GM19467 (cell line): ENCODE results near the gene PTPRK.
"Not testable (repeated sequence)": the region's sequence is repeated elsewhere in the genome, so short reads cannot be mapped to it uniquely, and the experiment has no call there.

ENCODE experiments used
- ATAC-seq: cut with Tn5 transposase; IDR thresholded peaks from one replicate; pipeline ENCODE4 v1.9.1; 2021; ENCODE audit warnings: mild to moderate bottlenecking, moderate library complexity; ENCODE audit not compliant: unreplicated experiment

Gene PTPRK

DNA sequence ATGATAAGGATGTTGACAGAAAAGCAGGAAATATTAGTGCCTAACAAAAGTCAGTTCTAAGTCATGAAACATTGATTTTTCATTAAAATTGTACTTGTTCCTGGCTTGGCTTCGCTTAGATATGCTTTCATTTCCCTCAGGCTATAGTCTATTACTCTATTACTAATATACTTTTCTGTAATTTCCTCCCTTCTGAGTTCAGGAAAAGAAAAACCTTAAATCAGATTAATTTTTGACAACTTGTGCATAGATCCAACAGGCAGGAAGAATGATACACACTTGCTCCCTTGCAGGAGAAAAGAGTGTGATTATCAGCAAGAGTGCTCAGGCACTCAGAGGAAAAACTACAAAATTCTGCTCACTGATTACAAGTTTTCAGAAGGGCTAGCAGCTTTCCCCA is 474.4 kb downstream of the PTPRK start:
- no peak for ATAC-seq

DNA sequence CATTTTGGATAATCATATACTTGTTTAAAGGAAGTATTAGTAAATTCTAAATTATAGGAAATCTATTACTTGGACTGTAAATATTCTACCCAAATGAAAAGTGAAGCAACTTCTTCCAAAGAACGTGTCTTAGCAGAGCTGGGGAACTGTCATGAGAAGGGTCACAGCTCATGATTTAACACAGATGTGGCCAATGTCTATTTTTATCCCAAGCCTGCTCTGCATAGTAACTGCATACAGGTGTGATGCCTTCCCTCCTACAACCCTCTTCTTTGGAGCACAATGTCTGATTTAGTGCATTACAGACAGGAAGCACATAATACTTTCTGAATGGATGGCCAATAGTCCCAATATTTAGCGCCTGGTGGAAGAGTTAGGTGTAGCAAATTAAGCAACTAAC is 480.9 kb downstream of the PTPRK start:
- no peak for ATAC-seq

DNA sequence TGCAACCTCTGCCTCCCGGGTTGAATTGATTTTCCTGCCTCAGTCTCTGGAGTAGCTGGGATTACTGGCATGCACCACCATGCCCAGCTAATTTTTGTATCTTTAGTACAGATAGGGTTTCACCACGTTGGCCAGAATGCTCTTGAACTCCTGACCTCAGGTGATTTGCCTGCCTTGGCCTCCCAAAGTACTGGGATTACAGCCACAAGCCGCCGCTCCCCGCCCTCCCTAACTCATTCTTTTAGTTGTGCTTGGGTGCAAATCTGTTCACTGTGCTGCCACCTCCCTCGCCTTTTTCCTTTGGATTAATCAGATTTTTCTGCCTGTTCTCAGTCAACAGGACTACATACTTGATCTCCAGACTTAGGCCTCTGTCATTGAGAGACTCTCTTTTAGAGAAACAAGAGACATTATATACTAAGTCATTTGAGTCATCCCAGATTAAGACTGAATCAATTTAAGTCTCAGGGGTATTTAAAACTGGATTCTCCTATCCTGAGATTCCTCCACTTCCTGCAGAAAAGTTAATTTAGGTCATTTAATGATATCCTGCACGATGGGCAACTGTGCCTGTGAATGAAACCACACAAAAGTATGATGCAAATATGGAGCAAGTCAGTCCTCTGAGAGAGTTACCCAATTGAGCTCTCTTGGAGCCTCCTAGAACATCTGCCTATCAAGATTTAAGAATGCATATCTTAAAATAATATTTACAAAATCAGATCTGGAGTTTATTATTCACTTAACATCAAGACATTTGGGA is 483.4 kb downstream of the PTPRK start:
- no peak for ATAC-seq

DNA sequence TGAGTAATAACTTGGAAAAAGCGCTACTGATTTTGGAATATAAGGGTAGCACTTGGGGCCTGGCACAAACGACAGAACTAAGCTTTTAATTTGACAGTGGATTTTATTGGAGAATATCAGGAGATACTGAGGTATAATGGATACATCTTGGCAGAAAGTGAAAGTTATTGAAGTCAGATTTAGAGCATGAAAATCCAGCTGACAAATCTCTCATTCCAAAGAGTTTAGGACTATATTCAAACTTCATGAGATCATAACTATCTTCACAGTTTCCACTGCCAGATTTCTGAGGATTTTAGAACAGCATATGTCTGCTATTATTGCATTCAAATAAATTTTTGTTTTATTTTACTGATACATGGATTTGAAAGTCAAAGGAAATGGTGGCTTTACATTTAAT is 487.2 kb downstream of the PTPRK start:
- no peak for ATAC-seq

DNA sequence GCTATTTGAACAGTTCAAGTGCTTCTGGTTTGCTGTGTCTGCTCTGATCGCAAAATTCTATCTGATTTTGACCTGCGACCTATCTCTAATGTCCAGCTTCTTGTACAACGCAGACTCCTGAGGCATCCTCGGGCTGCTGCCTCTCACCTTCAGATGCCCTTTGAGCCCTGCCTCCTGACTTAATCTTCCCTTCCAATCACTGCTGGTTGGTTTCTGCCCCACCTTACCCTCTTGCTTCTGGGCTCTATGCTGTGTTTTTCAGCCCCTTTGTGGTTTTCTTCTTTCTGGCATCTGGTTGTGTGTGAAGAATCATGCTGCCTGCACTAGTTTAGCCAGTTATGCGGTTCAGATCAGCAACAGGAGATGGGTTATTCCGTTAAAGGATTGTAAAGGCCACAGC is 488.4 kb downstream of the PTPRK start:
- ATAC-seq: no peak

DNA sequence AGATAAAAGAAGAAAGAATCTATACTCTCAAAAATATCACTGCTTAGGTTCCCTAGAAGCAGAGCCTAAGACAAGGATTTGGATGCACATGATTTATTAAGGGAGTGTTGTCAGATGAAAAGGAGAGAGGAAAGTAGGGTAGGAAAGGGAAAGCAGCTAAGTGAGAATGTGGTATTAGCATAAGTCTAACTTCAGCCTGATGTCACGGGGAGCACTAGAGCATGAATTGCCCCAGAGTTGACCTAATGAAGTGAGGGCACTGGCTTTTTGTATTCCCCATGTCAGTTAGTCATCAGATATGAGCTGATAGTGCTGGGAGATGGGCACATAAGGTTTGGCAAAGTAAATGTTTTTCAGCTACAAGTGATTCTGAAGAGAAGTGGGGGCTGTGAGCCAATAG is 490.6 kb downstream of the PTPRK start:
- ATAC-seq: no peak

DNA sequence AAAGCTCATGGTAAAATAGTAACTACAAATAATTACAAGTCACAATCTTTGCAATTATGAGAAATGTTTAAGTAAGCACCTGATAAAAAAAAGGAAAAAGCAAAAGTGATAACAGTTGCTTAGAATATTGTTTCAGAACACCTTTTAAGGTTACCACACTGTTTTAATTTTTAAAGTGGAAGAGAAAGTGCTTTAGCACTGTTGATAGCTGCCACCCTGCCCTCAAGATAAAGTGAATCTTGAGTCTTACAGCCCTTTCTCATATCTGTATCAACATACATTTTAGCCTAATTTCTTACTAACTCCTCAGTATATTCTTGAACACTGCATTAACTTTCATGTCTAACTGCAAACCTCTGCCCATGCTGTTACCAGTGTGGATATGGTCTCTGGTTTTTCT is 492.2 kb downstream of the PTPRK start:
- ATAC-seq: no peak

DNA sequence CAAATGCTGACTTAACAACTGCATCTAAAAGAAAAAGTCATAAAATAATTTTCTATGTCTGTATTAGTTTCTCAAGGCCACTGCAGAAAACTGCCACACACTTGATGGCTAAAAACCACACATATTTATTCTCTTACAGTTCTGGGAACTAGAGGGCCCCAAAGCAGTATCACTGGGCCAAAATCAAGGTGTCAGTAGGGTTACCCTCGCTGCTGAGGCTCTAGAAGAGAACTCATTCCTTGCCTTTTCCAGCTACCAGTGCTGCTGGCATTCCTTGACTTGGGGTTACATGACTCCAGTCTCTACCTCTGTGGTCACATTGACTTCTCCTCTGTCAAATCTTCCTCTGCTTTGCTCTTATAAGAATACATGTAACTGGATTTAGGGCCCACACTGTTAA is 494.9 kb downstream of the PTPRK start:
- ATAC-seq: no peak

DNA sequence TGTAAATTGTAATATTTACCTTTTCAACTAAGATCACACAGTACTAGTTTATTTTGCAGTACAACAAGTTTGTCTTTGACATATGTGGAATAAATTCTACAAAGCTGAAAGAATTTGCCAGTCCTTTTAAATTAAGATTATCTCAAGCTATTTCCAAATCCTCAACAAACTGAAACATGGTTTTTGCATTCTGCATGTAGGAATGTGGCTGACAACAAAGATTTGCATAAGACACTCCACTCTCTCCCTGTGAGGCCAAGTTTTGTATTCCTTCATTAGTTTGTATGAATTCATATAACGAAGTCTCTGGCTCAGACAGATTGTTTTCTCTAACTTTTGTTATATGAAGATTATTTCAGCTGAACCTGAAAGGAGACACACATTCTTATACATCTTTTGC is 495.4 kb downstream of the PTPRK start:
- no peak for ATAC-seq

DNA sequence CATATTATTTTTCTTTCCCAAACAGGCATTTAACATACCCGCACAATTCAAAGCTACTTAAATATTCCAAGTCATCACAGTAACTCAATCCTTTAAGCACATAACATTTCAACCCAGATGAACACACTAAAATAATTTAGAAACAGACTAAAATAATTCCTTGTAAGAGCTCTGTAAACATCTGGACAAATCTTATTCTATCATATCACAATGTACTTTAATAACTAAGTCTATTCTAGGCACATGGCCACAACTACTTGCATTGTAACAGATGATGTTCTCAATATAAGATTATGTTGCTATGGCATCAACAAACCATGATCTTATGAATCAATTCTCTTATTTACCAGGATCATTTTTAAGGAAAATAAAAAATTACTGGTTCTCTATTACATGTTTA is 496.4 kb downstream of the PTPRK start:
- no peak for ATAC-seq

DNA sequence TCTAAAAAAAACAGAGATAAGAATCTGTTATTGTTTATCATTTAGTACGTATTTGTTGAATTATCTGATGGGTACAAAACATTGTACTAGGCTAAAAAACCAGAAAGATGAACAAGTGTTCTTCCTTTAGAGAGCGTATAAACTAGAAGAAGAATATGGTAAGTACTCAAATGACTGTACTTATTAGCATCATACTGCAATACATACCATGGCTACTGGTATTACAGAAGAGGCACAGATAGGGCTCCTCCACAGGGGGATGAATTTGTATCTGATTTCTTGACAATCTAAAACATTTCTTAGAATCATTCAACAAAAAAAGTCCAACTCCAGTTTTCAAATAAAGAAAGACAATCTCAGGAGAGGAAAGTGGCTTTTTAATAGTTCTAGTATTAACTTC is 501.6 kb downstream of the PTPRK start:
- ATAC-seq: no peak

DNA sequence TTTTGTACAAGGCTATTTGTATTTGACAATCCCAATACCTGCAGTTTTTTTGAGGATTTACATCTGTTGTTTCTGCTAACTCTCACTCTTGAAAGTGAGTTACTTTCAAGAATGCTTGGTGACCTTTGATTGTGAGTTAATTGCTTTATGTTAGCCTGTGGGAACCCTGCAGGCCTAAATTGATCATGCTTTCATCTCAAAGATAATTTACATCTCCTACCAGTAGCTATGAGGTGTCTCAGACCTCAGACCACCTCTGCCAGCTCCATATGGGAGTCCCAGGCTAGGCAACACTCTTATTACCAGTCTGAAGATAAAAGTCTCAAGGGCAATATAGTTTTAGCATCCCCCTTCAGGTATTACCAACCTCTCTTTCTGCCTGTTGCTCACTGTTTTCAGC is 503.1 kb downstream of the PTPRK start:
- no peak for ATAC-seq

DNA sequence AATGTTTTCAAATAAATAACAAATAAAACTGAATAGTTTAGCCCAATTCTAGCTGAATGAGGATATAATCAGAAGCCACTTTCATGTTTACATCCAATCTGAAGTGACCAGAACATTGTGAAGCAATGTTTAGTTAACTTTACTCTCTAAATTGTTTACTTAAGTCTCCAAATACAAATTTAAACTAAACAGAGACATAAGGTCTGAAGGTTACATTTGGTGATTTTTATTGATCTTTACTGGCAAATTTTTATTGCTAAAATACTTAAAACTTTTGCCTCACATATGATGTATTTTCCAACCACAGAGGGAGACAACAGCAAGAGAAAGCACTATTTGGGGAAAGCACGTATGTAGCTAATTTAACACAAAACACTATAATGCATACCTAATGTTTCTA is 512.7 kb downstream of the PTPRK start:
- no peak for ATAC-seq

DNA sequence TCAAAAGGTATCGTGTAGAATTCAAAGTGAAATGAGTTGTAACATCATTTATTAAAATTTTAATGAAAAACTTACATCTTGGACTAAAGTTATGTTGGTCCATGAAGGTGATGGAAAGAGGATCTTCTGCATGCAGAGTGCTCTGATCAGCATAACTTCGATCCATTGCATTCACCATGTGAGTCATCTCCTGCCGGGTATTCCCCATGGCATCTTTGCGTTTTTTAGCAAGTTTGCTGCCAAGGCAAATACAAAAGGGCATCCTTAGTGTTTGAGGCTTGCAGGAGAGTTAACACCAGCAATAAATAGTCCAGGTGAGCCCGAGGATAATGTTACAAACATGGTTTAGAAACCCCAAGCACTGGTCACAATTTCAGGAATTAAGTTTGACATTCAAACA is 515.4 kb downstream of the PTPRK start:
- ATAC-seq: no peak

DNA sequence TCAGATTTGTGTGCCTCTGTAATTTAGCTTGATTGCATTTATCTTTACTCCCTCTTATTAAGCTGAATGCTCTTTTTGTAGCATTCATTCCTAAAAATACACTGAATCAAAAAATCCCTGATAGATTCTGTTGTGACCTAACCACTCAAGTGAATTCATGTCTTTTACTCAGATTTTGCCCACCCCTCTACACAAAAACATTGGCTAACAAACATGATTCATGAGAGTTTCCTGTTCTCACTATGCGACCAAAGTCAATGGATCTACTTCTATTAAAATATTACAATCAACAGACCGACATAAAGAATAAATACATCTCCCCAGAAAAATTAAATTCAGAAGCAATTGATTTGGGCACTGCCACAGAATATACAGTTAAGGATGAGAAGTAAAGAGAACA is 520.0 kb downstream of the PTPRK start:
- no peak for ATAC-seq

DNA sequence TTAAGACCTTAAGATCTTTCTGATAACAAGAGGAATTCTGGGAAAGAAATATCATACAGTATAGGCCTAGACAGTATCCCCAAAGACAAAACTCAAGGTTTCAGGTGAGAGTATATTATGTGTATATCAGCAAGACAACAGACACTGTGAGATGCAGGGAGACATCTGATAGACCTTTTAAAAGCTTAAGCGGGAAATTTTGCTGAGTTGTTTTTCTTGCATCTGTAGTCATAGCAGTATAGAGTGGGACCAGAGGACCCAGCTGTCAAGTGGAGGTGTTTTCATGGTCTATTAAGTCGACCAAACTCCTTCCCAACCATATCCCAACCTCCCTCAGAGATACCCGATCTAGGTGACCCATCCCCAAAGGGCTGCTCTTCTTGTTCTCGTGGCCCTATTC is 521.4 kb downstream of the PTPRK start:
- no peak for ATAC-seq

DNA sequence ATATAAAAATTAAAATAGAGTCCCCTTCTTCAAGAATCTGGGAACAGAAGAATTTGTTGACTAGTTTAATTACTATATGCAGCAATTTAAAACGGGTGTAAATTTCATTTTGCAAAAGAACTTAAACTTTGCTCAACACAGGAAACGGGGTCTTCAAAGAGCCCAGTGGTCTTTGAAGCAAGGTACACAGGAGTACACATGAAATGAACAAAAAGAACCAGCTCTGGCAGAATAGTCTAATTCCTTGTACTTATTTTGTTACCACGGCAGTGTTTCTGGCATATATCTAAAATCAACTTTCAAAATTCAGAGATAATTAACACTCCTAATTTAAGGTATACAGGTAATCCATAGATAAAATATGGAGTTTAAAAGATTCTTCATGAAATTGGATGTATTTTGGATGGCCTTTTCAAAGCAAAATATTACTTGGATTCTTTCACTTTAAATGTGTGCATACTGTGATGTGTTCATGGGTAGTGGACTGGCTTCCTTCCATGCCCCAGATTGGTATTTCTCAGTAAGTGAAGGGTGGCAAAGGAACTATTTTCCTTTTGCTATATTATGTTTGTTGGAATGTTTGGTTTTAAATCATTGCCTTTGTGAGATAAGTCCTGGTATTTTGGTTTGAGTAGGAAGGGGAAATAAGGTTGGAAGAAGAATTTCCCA is 522.8 kb downstream of the PTPRK start:
- ATAC-seq: no peak

DNA sequence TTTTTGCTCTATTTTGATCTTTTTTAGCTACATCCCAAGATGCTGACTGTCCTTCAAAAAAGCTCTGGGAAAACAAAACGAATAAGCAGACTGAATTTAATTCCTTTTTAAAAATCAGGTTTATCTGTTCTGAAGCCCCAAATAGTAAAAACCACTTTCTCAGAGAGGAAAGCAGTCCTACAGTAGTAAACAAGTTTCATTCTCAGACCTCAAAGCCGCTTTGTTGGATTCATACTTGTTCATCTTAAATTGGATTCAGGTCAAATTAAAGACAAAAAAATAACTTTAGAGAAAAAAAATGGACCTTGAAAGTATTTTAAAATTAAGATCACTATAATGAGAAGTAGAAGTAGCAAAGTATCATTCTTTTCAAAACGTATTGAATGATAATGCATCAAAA is 523.5 kb downstream of the PTPRK start:
- ATAC-seq: no peak

DNA sequence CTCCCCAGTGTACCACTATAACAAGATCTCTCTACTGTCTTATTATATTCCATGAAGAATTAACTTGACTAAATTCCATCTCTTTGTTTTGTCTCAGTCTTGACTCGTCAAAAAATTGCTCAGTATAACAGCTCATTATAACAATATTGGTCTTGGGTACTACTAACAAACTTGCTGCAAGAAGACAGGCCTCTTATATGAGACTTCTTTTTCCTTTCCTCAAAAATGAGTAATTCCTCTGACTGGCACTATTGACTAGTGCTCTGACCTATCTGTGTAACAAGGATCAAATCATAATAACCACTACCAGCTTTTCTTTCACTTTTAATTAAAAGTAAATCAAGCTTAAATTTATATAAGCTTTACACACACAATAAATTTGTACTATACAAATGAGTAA is 528.3 kb downstream of the PTPRK start:
- ATAC-seq: no peak

DNA sequence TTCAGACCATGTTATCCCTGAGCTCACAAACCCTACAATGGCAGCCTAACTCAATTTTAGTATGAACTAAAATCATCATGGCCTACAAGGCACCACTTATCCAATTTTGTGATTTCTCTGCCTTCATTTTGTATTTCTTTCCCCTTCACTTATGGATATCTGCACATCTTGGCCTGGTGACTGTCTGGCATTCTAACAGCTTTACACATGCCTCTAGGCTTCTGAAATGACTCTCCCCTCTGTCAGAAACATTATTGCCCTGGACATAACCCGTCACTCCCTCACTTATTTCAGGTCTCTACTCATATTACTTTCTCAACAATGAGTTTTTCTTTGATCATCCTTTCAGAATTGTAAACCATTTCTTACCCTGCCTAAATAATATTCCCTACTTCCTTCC is 530.3 kb downstream of the PTPRK start:
- no peak for ATAC-seq

DNA sequence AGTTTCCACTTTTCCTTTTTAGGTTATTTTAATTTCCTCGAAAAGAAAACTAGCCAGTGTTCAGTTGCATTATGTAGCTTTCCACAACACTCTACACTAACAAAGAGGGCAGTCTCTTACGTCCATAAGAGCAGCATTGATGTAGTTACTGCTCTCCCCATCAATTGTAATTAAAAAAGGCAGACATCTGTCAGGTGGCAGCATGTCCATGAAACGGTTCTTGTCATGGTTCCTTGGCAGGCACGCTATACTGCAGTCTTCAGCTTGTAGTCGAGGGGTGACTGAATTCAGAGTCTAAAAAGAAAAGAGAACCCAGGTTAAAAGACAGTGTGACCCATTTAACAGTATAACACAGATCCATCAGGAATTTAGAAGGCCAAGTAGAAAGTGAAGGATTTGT is 539.4 kb downstream of the PTPRK start:
- ATAC-seq: no peak

DNA sequence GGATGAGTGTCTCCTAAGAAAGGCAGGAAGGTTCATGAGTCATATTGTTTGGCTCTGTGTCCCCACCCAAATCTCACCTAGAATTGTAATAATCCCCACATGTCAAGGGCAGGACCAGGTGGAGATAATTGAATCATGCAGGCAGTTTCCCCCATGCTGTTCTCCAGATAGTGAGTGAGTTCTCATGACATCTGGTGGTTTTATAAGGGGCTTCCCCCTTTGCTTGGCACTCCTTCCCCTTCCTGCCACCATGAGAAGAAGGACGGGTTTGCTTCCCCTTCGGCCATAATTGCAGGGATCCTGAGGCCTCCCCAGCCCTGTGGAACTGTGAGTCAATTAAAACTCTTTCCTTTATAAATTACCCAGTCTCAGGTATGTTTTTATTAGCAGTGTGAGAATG is 542.2 kb downstream of the PTPRK start:
- not testable (repeated sequence) for ATAC-seq

DNA sequence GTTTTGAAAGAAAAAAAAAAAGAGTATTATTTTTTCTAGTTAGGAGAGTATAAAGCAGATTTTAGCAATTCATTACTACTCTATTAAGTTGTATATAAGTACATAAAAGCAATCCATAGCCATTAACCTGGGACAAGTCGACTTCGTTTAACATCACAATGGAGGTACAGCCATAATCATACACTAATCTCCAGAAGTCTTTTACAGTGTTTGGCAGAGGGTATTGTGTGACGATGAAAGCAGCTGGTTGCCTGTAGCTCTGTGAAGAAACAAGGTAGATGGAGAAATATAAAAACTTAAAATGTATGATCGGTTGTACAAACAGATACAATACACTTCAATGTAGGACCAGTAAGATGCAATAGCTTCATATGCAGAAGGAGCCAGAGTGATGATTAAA is 543.6 kb downstream of the PTPRK start:
- no peak for ATAC-seq
